BJ (cell line): ENCODE results near the gene TBL1X. TPM values are rescaled to one million over a fixed set of nuclear protein-coding genes. Genes with fewer than 3 reads are reported as not detected.

Source experiments
- CTCF ChIA-PET: fragments of 350-600 bp; formaldehyde crosslinking; extraction: SDS; loops from one replicate; lab custom pipeline; 2021; ENCODE audit warnings: antibody characterized with exemption, inconsistent platforms; lab: Yijun Ruan, JAX
- POLR2A ChIA-PET: fragments of 300-600 bp; sonication (Branson Sonifier 250); formaldehyde crosslinking; extraction: SDS; loops from one replicate; lab custom pipeline; 2021; ENCODE audit warnings: antibody characterized with exemption; lab: Charles Lee
- DNase-seq: peaks from one replicate; pipeline ENCODE4 v3.0.0-alpha.2; 2011; ENCODE audit warnings: low read depth
- H3K27me3 ChIP-seq: 2 replicates; pipeline ENCODE4 v1.6.0; 2011; ENCODE audit warnings: low read length; ENCODE audit not compliant: control insufficient read depth, insufficient read depth
- H3K36me3 ChIP-seq: 2 replicates; pipeline ENCODE4 v1.5.1; 2011; ENCODE audit warnings: low read length; ENCODE audit not compliant: control insufficient read depth, insufficient read depth
- H3K4me3 ChIP-seq: 2 replicates; pipeline ENCODE4 v1.5.1; 2011; ENCODE audit warnings: low read depth, mild to moderate bottlenecking, control low read depth, low read length
- CTCF ChIP-seq: IDR thresholded peaks from 2 replicates; pipeline ENCODE4 v1.5.1; 2011; ENCODE audit warnings: low read depth, mild to moderate bottlenecking, control low read depth, inconsistent platforms, low read length, moderate library complexity; ENCODE audit not compliant: insufficient read depth
- polyA plus RNA-seq: library from polyadenylated mRNA; depleted of rRNA; stranded (reverse); fragments of >200 nt; gene quantifications from 2 replicates; pipeline ENCODE4 v1.2.3, GENCODE V29; 2011

The TBL1X gene
- polyA plus RNA-seq, 1 experiment, result 13.2 TPM

DNA sequence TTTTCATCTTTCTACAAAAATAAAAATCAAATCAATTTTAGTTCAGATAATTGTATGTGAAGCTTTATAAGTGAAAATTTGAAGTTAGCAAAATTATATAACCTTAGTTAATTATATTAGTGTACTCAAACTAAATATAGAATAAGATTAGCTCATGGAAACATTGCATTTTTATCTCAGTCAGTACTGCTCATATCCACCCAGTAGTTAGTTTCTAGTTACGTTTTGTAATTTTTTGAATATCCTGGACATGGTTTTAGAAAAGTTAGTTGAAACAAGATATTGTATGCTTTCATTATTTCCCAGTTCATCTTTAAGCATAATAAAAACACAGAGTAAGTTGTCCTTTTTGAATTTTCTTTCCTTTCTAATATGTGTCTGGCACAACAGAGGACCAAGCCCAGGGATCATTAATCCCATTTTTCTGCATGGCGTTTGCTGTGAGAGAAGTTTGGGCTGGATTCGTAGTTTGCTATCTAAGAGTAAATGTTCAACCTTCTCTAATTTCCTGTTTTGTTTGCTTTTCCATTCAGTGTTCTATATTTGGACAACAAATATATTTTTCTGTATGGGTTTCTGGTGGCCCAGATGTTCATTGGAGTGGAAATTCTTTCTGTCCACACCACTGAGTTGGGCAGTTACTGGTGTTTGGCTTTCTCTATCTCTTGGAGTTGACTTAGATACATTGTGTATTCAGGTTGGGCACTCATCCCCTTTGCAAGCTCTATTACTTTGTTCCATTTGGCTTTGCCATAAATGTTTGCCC, 12.1 kb downstream of the TBL1X start:
- POLR2A ChIA-PET, result no interaction called here
- Histone ChIP-seq H3K4me3 (no peak overlapping the region), H3K36me3 (no peaks in the 10 kb centered on the region), H3K27me3 (no peaks in the 10 kb centered on the region)
- no peak for DNase-seq
- no peak for TF ChIP-seq CTCF
- CTCF ChIA-PET, result no interaction called here

- H3K4me3 ChIP-seq, result no peak overlapping the region
- ChIA-PET POLR2A (no interaction called here), CTCF (no interaction called here)
- TF ChIP-seq CTCF, result no peak
- H3K27me3 ChIP-seq, result no peaks in the 10 kb centered on the region
- H3K36me3 ChIP-seq, result no peaks in the 10 kb centered on the region
- DNase-seq, result no peak
Observed at GRCh38 chrX:9482408-9482807, 17.6 kb downstream of the TBL1X start.

DNA sequence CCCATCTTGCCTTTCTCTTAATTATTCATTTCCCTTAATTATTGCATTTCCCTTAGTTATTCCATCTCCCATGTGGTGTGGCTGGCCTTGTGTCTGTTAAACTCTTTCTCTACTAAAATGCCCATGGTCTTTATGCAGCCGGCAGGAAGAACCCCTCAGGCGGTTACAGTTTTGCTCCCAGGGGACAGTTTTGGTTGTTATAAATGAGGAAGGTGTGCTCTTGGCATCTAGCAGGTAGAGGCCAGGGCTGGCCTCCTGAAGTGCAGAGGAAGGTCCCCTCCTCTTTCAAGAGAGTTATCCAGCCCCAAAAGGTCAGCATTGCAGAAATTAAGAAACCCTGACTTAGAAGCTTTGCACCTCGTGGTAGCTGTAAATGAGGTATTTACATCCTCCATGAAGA, 18.0 kb downstream of the TBL1X start:
- no peak for TF ChIP-seq CTCF
- ChIA-PET CTCF (no interaction called here), POLR2A (no interaction called here)
- DNase-seq, result no peak
- Histone ChIP-seq H3K27me3 (no peaks in the 10 kb centered on the region), H3K36me3 (no peaks in the 10 kb centered on the region), H3K4me3 (no peak overlapping the region)

- no peak for TF ChIP-seq CTCF
- Histone ChIP-seq H3K27me3 (no peaks in the 10 kb centered on the region), H3K4me3 (no peak overlapping the region), H3K36me3 (no peaks in the 10 kb centered on the region)
- DNase-seq, result no peak
- POLR2A ChIA-PET, result no interaction called here
- CTCF ChIA-PET, result no interaction called here
Observed at GRCh38 chrX:9483376-9483775, 18.5 kb downstream of the TBL1X start.

GRCh38 chrX:9486786-9487387, 22.0 kb downstream of the TBL1X start:
- TF ChIP-seq CTCF, result no peak
- no peaks in the 10 kb centered on the region for H3K27me3 ChIP-seq
- H3K4me3 ChIP-seq, result no peak overlapping the region
- CTCF ChIA-PET, result interaction anchor here (0.6 kb wide), 1 partner anchor 633 kb away, joined by 3 read pairs; no protein-coding TSS in a partner anchor
- POLR2A ChIA-PET, result no interaction called here
- no peaks in the 10 kb centered on the region for H3K36me3 ChIP-seq
- no peak for DNase-seq
